Panc1 (cell line): ENCODE data around the gene REPIN1. TPM values are rescaled to one million over a fixed set of nuclear protein-coding genes. Genes with fewer than 3 reads are reported as not detected.

Source experiments
- ATAC-seq: fragments of 200-7000 bp; cut with Tn5 transposase; 2 replicates; pipeline ENCODE4 v1.9.1; 2020; ENCODE audit warnings: mild to moderate bottlenecking, moderate library complexity
- BruUV-seq: library from RNA; stranded (reverse); fragments of 400-500 nt; replicated peaks from 2 replicates; lab custom pipeline; 2021; lab: Mats Ljungman, UMichigan
- CTCF ChIA-PET: fragments of 300-600 bp; sonication (Branson Sonifier 250); formaldehyde crosslinking; loops from one replicate; lab custom pipeline; 2022; ENCODE audit warnings: antibody characterized with exemption; lab: Charles Lee
- POLR2A ChIA-PET: fragments of 300-600 bp; sonication (Branson Sonifier 250); formaldehyde crosslinking; loops from one replicate; lab custom pipeline; 2022; ENCODE audit warnings: antibody characterized with exemption; lab: Charles Lee
- DNase-seq: peaks from one replicate; pipeline ENCODE4 v3.0.0-alpha.2; 2010; ENCODE audit warnings: low read depth, low spot score
- H3K27ac ChIP-seq: 2 replicates; pipeline ENCODE4 v1.5.1; 2011; ENCODE audit warnings: mild to moderate bottlenecking, low read length, inconsistent platforms
- H3K27me3 ChIP-seq: fragments of 200-500 bp; sonication (Bioruptor generic); 2 replicates; pipeline ENCODE4 v1.6.0; 2014; ENCODE audit warnings: low read length, inconsistent platforms; ENCODE audit not compliant: control insufficient read depth, insufficient read depth
- H3K36me3 ChIP-seq: fragments of 200-500 bp; sonication (Bioruptor generic); 2 replicates; pipeline ENCODE4 v1.5.1; 2014; ENCODE audit warnings: inconsistent platforms, mild to moderate bottlenecking, low read length, moderate library complexity; ENCODE audit not compliant: control insufficient read depth, insufficient read depth
- H3K4me1 ChIP-seq: 2 replicates; pipeline ENCODE4 v1.5.1; 2011; ENCODE audit warnings: inconsistent platforms, mild to moderate bottlenecking, low read length, moderate library complexity; ENCODE audit not compliant: control insufficient read depth, insufficient read depth
- H3K4me3 ChIP-seq, 2 experiments: 2 replicates each; pipeline ENCODE4 v1.5.1; 2011 to 2012; ENCODE audit warnings: low read depth in 2 of 2, low read length in 2 of 2, mild to moderate bottlenecking in 2 of 2, inconsistent platforms in 1 of 2, moderate library complexity in 1 of 2
- H3K9me3 ChIP-seq: fragments of 200-500 bp; sonication (Bioruptor generic); 2 replicates; pipeline ENCODE4 v1.5.1; 2014; ENCODE audit warnings: low read depth, mild to moderate bottlenecking, inconsistent platforms, low read length, moderate library complexity; ENCODE audit not compliant: control insufficient read depth, insufficient read depth
- CTCF ChIP-seq: fragments of 450-650 bp; IDR thresholded peaks from 2 replicates; pipeline ENCODE4 v1.5.1; 2017; ENCODE audit warnings: mild to moderate bottlenecking
- POLR2AphosphoS5 ChIP-seq: IDR thresholded peaks from 2 replicates; pipeline ENCODE4 v1.6.1; 2012; ENCODE audit warnings: mild to moderate bottlenecking, low read depth, low read length, moderate library complexity
- REST ChIP-seq, 2 experiments: IDR thresholded peaks; 2 replicates each; pipeline ENCODE4 v1.6.1; 2011 to 2012; ENCODE audit warnings: low read depth in 2 of 2, control low read depth in 1 of 2, low read length in 1 of 2, mild to moderate bottlenecking in 1 of 2, moderate library complexity in 1 of 2; ENCODE audit not compliant: insufficient read depth in 1 of 2
- SIN3A ChIP-seq: IDR thresholded peaks from 2 replicates; pipeline ENCODE4 v1.6.1; 2012; ENCODE audit warnings: low read depth, mild to moderate bottlenecking, low read length, moderate library complexity, borderline replicate concordance; ENCODE audit not compliant: insufficient read depth
- TCF7L2 ChIP-seq: IDR thresholded peaks from 2 replicates; pipeline ENCODE4 v1.6.1; 2011; ENCODE audit warnings: mild to moderate bottlenecking, low read depth, low read length, inconsistent platforms
- in situ Hi-C: cut with HindIII; loops from 2 replicates; pipeline ENCODE4 v1.10.0; 2016; ENCODE audit warnings: low sequenced_read_pairs, low pct_unique_long_range_greater_than_20kb
- intact Hi-C: fragments of 100-400 bp; cut with micrococcal nuclease; formaldehyde crosslinking; loops from one replicate; pipeline ENCODE4 v1.10.0; 2022; ENCODE audit not compliant: unreplicated experiment
- total RNA-seq: library from RNA; stranded (reverse); gene quantifications from one replicate; pipeline ENCODE4 v1.2.1, GENCODE V29; 2021; ENCODE audit not compliant: unreplicated experiment

The REPIN1 gene
- total RNA-seq, 1 experiment from 2014 or later: 209 TPM

- H3K4me1 ChIP-seq: peaks cover 45% of the 10 kb centered on the region
- no TSS peak for BruUV-seq
Measured at GRCh38 chr7:150382123-150382843, 13.7 kb downstream of the REPIN1 start.

GRCh38 chr7:150382844-150383225 lies 14.2 kb downstream of the REPIN1 start:
- Histone ChIP-seq H3K27me3 (no peaks in the 10 kb centered on the region), H3K4me3 (no peak overlapping the region), H3K36me3 (no peaks in the 10 kb centered on the region; the same call in 1 of the 2 replicates), H3K4me1 (peaks cover 40% of the 10 kb centered on the region), H3K27ac (no peak overlapping the region), H3K9me3 (no peaks in the 10 kb centered on the region)
- in situ Hi-C loops (no loop called here), intact Hi-C loops (no loop called here)
- ATAC-seq (no peak), DNase-seq (no peak)
- ChIA-PET CTCF (no interaction called here), POLR2A (no interaction called here)
- TF ChIP-seq SIN3A: no peak
- TF ChIP-seq CTCF: no peak
- no TSS peak for BruUV-seq

More at GRCh38 chr7:150382123-150382843, 13.7 kb downstream of the REPIN1 start:
- H3K4me3 ChIP-seq: no peak overlapping the region
- DNase-seq (no peak), ATAC-seq (no peak)
- intact Hi-C loops (no loop called here), in situ Hi-C loops (no loop called here)
- no peaks in the 10 kb centered on the region for H3K9me3 ChIP-seq
- ChIA-PET POLR2A (interaction anchor here (0.6 kb wide), 1 partner anchor 724 kb away, joined by 11 read pairs; no protein-coding TSS in a partner anchor), CTCF (no interaction called here)
- H3K27ac ChIP-seq: no peak overlapping the region
- H3K36me3 ChIP-seq: no peaks in the 10 kb centered on the region; the same call in 1 of the 2 replicates
- no peak for TF ChIP-seq TCF7L2
- TF ChIP-seq SIN3A: no peak
- no peak for TF ChIP-seq POLR2AphosphoS5
- TF ChIP-seq CTCF: no peak
- TF ChIP-seq REST (IDR thresholded peaks at IDR 0.05; ENCODE audit: insufficient read depth in 1 of 2, low read depth in 2 of 2, low read length in 1 of 2): no peak
- H3K27me3 ChIP-seq: no peaks in the 10 kb centered on the region
